GM12875 (cell line): ENCODE data around the gene MYZAP.

Source experiments
- H3K4me3 ChIP-seq: one replicate; pipeline ENCODE4 v1.5.1; 2011; ENCODE audit warnings: low read depth, low read length, control low read depth
- CTCF ChIP-seq: IDR thresholded peaks from 2 replicates; pipeline ENCODE4 v1.5.1; 2011; ENCODE audit warnings: low read depth, mild to moderate bottlenecking, control low read depth, inconsistent platforms, low read length, moderate library complexity, borderline replicate concordance; ENCODE audit not compliant: insufficient read depth

The MYZAP gene

GRCh38 chr15:57580428-57580827 is 11.3 kb upstream of the MYZAP start:
- TF ChIP-seq CTCF = no peak
- no peak overlapping the region for H3K4me3 ChIP-seq

- H3K4me3 ChIP-seq = no peak overlapping the region
- TF ChIP-seq CTCF = no peak
Observed at GRCh38 chr15:57580866-57581265, 10.8 kb upstream of the MYZAP start.

- no peak overlapping the region for H3K4me3 ChIP-seq
- no peak for TF ChIP-seq CTCF
Observed at GRCh38 chr15:57582090-57582489, 9.6 kb upstream of the MYZAP start.

- no peak for TF ChIP-seq CTCF
- no peak overlapping the region for H3K4me3 ChIP-seq
Observed at GRCh38 chr15:57583282-57583681, 8.4 kb upstream of the MYZAP start.

- no peak overlapping the region for H3K4me3 ChIP-seq
- no peak for TF ChIP-seq CTCF
Observed at GRCh38 chr15:57583720-57584119, 8.0 kb upstream of the MYZAP start.

- TF ChIP-seq CTCF = no peak
- no peak overlapping the region for H3K4me3 ChIP-seq
Observed at GRCh38 chr15:57586661-57587424, 4.9 kb upstream of the MYZAP start.

- no peak overlapping the region for H3K4me3 ChIP-seq
Observed at GRCh38 chr15:57589281-57589680, 2.4 kb upstream of the MYZAP start.

More at GRCh38 chr15:57589281-57589680, 2.4 kb upstream of the MYZAP start:
- TF ChIP-seq CTCF = no peak
